Left colon (tissue), 2 donors: ENCODE measurements around the gene EMC10. TPM values are rescaled to one million over a fixed set of nuclear protein-coding genes. Genes with fewer than 3 reads are reported as not detected.
"Not testable (repeated sequence)": the region's sequence is repeated elsewhere in the genome, so short reads cannot be mapped to it uniquely, and the experiment has no call there.

Experiments
- ATAC-seq: fragments of 200-7000 bp; cut with Tn5 transposase; one replicate; pipeline ENCODE4 v1.9.1; 2020; ENCODE audit warnings: mild to moderate bottlenecking, moderate library complexity
- DNase-seq, 2 donors: peaks; one replicate each; pipeline ENCODE4 v3.0.0-alpha.2; 2020
- intact Hi-C, 2 donors: fragments of 100-400 bp; cut with DNase I in 1 of 2; cut with micrococcal nuclease in 1 of 2; formaldehyde crosslinking; loops; one replicate each; pipeline versions ENCODE4 v1.11.2 to v1.14.0; 2022; cut with DNase I, micrococcal nuclease
- long read RNA-seq: library from polyadenylated mRNA; unstranded; transcript quantifications from one replicate; pipeline ENCODE4 v2.0.0, GENCODE V29; 2021
- total RNA-seq, 2 donors: library from RNA; stranded (reverse); fragmentation: NEBNext Ultra II Directional; extraction: Animal tissue kit (Norgen Biotek cat#: 25700); gene quantifications; one replicate each; pipeline ENCODE4 v1.2.1, GENCODE V29; 2021
- donor health status: DM: no; HTN: no; CAD: no.
- donor health status: DM: yes; HTN: yes; CAD: no.

Gene EMC10
- total RNA-seq, result 100 to 1,000 TPM; 125 to 132 TPM
- long read RNA-seq, full-length matches to known transcripts, result 2 of 23 reads
- long read RNA-seq, partial matches to known transcripts, result 1 of 23 reads
- long read RNA-seq, other reads (novel, unspliced or antisense), result 20 of 23 reads

GRCh38 chr19:50476224-50476906, at the start of gene EMC10, which contains the start of gene GARIN5A:
EMC10 (plus strand) TSS chr19:50476507; CDS start chr19:50476545, 38 bp downstream.
GARIN5A (minus strand) TSS chr19:50476848; CDS start chr19:50476388, 460 bp downstream.
- intact Hi-C loops, result no loop called here
- ATAC-seq (peak; percentile 95), DNase-seq (peak; percentile 92 to 94)

- ATAC-seq (no peak), DNase-seq (no peak)
- intact Hi-C loops, result no loop called here
These were observed 48.9 kb upstream of the EMC10 start for GRCh38 chr19:50427318-50427925.

- ATAC-seq, result peak; percentile 55
These were observed 48.3 kb upstream of the EMC10 start for GRCh38 chr19:50427997-50428425.

GRCh38 chr19:50428772-50429463, 47.4 kb upstream of the EMC10 start:
- intact Hi-C loops, result no loop called here
- DNase-seq, result no peak
- no peak for ATAC-seq

More at GRCh38 chr19:50427997-50428425, 48.3 kb upstream of the EMC10 start:
- DNase-seq, result peak; percentile 89 to 91
- intact Hi-C loops, result no loop called here

- DNase-seq (no peak), ATAC-seq (peak; percentile 9)
- intact Hi-C loops, result no loop called here
These were observed 45.4 kb upstream of the EMC10 start for GRCh38 chr19:50430888-50431342.

- intact Hi-C loops, result no loop called here
- peak; percentile 80 for ATAC-seq
- DNase-seq, result peak; percentile 70 to 88
These were observed 44.7 kb upstream of the EMC10 start for GRCh38 chr19:50431343-50432220.

- intact Hi-C loops, result no loop called here
These were observed 43.9 kb upstream of the EMC10 start, which contains the start of gene MYBPC2 for GRCh38 chr19:50432221-50433028. MYBPC2 (plus strand) TSS chr19:50432892; CDS start chr19:50432954, 62 bp downstream.

GRCh38 chr19:50433201-50434180, 42.8 kb upstream of the EMC10 start:
- intact Hi-C loops, result no loop called here
- ATAC-seq, result no peak
- DNase-seq, result no peak

More at GRCh38 chr19:50432221-50433028, 43.9 kb upstream of the EMC10 start, which contains the start of gene MYBPC2:
- DNase-seq (peak in 1 of 2 donors; percentile 46), ATAC-seq (peak; percentile 16)

GRCh38 chr19:50434525-50434924, 41.8 kb upstream of the EMC10 start:
- intact Hi-C loops, result no loop called here

GRCh38 chr19:50435221-50435620, 41.1 kb upstream of the EMC10 start:
- no peak for ATAC-seq
- DNase-seq, result no peak
- intact Hi-C loops, result no loop called here

More at GRCh38 chr19:50434525-50434924, 41.8 kb upstream of the EMC10 start:
- DNase-seq (no peak), ATAC-seq (no peak)

GRCh38 chr19:50435627-50436026, 40.7 kb upstream of the EMC10 start:
- no peak for ATAC-seq
- intact Hi-C loops, result no loop called here
- DNase-seq, result no peak

GRCh38 chr19:50437862-50438449, 38.4 kb upstream of the EMC10 start:
- ATAC-seq (no peak), DNase-seq (no peak)
- intact Hi-C loops, result no loop called here

GRCh38 chr19:50439130-50439529, 37.2 kb upstream of the EMC10 start:
- ATAC-seq, intact Hi-C loops, DNase-seq: not testable (repeated sequence)

- DNase-seq (no peak), ATAC-seq (no peak)
- intact Hi-C loops, result no loop called here
These were observed 32.2 kb upstream of the EMC10 start for GRCh38 chr19:50444059-50444458.

GRCh38 chr19:50447053-50447452, 29.3 kb upstream of the EMC10 start:
- DNase-seq (no peak), ATAC-seq (no peak)
- intact Hi-C loops, result no loop called here

- no peak for ATAC-seq
- intact Hi-C loops, result no loop called here
These were observed 28.6 kb upstream of the EMC10 start for GRCh38 chr19:50447750-50448149.

More at GRCh38 chr19:50447750-50448149, 28.6 kb upstream of the EMC10 start:
- DNase-seq, result no peak
